ENCODE results near the gene AKR1D1.

- TF ChIP-seq, protein P1, sequence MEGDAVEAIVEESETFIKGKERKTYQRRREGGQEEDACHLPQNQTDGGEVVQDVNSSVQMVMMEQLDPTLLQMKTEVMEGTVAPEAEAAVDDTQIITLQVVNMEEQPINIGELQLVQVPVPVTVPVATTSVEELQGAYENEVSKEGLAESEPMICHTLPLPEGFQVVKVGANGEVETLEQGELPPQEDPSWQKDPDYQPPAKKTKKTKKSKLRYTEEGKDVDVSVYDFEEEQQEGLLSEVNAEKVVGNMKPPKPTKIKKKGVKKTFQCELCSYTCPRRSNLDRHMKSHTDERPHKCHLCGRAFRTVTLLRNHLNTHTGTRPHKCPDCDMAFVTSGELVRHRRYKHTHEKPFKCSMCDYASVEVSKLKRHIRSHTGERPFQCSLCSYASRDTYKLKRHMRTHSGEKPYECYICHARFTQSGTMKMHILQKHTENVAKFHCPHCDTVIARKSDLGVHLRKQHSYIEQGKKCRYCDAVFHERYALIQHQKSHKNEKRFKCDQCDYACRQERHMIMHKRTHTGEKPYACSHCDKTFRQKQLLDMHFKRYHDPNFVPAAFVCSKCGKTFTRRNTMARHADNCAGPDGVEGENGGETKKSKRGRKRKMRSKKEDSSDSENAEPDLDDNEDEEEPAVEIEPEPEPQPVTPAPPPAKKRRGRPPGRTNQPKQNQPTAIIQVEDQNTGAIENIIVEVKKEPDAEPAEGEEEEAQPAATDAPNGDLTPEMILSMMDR (IDR thresholded peaks at IDR 0.05), result no peak
- no peak for TF ChIP-seq EZH2 (IDR thresholded peaks at IDR 0.05; ENCODE audit: borderline replicate concordance, insufficient read depth, low read depth, low read length, poor library complexity, severe bottlenecking)
Measured at GRCh38 chr7:138144958-138145357, 68.7 kb downstream of the AKR1D1 start.

Measured in B cell (primary cell).